Activated T-helper 1 cell treated with Interleukin-2 at 50 U/mL for 16 hours (primary cell): ENCODE data around the gene CALR3.
"Not testable (repeated sequence)": the region's sequence is repeated elsewhere in the genome, so short reads cannot be mapped to it uniquely, and the experiment has no call there.

Experiments used
- DNase-seq: peaks from one replicate; pipeline ENCODE4 v3.0.0-alpha.2; 2020; ENCODE audit warnings: low read depth

Gene CALR3

DNA sequence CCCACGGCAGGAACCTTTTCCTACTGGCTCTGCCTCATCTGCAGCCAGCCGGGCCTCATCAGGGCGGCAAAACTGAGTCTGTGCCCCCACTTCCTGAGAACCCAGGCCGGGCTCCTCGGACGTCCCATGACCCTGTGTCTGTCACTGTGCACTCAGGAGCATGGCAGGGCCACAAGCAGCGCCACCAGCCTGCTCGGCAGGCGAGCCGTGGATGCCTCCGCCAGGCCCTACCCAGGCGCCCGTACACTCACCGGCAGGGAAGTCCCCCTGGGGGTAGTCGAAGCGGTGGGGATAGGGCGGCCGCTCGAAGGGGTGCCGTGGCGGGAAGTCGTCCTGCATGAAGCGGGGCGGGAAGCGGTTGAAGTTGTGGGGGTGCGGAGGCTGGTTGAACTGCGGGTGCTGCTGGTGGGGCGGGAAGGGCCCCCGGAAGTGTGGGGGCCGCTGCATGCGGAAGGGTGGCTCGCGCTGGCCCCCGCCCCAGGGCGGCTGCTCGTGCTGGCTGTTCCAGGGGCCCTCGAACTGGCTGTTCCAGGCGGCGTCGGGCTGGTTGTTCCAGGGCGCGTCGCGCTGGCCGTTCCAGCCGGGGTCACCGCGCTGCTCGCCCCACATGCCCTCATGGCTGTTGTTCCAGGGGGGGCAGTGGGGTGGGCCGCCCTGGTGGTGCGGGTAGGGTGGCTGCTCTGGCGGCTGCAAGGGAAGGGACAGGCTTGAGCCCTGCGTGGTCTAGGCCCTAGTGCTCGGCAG is 29.2 kb upstream of the CALR3 start:
- no peak for DNase-seq

DNA sequence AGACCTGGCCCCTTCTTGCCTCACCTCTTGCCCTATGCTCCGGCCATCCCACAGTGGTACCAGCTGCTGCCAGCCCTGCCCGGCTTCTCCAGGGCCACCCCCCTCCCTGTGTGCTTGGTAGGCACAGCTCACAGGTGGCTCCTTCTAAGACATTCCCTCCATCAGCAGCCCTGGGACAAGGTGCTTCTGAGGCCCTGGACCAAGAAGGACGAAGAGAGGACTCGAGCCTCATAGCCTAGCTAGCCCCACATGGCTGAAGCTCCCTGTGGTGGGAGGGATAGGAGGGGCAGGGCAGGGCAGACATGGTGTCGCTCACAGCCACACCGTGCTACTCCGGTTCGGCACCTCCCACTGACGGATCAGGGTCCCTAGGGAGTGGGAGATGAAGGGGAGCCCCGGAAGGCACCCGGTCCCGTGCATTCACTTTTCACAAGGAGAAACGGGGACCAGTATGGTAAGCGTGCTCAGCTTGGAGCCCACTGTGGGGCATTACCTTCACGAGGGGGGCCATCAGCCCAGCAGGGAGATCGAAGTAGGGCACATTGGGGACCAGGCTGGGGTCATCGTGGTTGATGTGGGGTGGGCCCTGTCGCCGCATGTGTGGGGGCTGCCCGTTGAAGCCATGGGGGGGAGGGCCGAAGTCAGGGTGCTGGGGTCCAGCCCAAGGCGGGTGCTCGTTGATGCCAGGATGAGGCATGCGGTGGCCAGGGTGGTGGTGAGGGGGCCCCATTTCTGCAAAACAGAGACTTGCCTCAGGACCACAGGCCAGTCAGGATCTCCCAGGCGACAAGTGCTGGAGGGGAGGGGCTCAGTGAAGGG is 26.8 kb upstream of the CALR3 start:
- DNase-seq = no peak

DNA sequence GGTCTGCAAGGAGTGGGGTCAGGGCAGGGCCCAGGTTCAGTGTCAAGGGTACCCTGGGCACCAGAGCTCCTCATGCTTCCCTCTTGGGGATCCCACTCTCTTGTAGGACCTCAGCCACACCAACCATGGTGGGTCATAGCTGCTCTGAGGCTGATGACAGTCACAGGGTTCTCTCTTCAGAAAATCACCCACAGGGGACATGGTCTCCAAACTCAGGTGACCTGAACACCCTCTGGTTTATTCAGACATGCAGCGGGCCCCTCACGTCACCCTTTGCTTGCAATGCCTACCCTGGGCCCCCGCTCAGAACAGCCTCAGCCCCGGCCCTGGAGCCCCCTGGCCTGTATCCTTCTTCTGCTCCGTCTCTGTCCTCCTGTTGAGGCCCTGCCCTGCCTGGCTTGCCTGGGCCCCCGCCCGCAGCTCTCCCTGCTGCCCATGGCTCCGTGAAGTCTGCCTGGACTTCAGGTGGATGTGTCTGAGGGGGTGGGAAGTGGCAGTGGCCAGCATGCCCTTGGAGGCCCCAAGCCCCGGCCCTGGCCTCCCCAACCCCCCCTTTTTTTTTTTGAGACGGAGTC is 25.8 kb upstream of the CALR3 start:
- DNase-seq = no peak

DNA sequence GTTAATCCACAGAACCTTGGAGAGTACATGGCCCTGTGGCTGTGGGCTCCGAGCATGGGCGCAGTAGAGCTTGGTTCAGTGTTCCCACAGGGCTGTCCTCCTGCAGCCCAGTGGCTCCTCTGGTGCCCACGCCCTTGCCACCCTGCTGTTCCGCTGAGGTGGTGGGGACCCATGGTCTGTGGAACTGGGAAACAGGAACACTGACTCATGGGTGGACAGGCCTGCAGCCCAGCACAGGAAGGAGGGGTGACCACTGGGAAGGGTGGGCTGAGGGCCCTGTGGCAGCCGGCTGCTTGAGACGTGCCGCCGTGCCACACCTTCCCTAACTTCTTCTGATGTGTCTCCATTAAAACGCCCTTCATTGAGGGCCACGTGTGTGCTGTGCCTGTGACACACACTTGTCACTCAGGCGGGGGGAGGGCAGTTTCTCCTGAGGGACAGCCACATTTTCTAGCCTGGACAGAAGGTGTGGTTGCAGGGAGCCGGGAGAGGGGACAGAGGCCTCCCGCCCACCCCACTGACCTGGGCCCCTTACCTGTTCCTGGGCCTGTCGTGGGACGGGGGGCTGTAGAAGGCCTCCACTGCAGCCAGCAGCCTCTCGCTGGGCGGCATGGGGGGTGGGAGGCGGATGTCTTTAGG is 25.1 kb upstream of the CALR3 start:
- DNase-seq = no peak

DNA sequence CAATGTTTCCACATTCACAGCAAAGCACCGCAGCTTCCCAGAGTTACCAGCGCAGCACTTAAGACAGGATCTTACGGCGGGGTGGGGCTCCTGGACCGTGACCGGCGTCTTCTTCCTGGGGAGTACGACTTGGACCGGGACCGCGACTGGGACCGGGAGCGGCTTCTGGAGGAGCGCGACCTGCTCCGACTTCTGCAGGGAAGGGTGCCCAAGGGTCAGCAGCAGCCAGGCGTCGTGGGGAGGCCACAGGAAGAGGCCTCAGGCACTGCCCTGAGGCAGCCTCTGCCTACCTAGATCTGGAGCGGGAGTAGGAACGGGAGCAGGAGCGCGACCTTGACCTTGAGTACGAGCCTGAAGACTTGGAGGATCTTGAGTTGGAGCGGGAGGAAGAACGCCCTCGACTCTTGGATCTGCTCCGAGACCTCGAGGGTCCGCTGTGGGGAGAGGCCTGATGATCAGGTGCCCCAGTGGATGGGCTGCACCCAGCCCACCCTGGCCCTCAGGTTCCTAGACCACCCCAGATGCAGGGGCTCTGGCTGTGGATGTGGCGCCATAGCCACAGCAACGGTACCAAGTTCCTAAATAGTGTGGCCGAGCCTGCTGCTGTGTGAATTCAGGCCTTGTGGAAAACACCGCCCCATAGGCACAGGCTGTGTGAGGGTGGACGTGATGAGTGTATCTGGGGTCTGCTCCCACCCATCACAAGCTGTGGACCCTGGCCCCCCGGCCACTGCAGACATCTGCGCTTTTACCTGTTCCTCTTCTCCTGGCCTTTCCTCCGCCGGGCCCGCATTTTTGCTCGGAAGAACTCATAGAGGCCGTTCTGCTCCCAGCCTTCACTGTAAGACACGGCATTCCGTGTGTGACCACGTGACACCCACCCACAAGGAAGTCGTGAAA is 24.4 kb upstream of the CALR3 start:
- DNase-seq = no peak

DNA sequence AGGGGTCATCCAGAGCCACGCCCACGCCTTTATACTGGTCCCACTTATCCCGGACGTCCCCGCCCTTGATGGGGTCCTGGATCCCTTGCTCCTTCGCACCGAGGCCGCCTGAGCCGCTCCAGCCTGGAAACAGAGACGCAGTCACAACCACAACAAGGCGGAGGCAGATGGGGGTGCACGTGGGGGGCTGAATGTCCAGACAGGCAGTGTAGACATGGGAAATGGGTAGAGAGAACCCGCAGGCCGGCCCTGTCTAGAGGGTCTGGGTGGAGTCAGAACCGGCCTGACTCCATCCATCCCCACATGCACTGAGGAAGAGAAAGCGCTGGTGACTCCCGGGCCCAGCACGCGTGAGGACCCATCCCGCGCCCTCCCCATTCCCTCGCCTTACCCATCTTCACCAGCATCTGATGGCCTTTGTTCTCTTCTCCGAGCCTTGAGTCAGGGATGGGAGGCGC is 23.3 kb upstream of the CALR3 start:
- DNase-seq = no peak

DNA sequence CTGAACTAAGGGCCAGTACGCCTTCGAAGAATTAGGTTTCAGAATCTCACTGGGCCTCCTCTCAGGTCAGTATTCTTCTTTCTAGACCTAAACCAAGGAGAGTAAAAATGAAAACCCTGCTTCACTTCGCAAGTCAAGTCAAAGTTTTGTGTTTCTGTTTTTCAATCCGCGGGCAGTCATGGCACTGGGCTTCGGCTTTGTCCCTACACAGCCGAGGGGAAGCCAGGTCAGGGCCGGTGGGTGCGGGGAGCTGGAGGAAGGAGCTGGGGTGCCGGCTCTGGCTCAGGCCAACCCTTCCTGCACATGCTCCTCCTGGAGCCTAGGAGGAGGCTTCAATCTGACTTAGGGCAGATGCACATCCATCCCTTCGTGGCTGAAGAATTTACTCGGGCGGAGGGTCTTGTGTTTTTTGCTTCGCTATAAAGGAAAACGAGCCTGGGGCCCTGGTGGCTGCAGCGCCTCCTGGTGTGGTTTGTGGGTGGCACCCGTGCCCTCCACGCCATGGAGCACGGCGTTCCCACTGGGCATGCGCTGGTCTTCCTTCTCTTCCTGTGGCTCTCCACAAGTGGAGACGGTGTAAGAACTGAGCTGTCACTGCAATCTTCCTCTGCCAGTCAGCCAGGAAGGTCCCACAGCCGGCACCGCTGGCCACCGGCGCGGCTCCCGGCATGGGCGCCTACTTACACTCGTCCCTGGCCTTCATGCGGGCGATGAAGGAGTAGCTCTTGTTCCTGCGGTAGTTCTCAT is 22.7 kb upstream of the CALR3 start:
- DNase-seq = no peak

DNA sequence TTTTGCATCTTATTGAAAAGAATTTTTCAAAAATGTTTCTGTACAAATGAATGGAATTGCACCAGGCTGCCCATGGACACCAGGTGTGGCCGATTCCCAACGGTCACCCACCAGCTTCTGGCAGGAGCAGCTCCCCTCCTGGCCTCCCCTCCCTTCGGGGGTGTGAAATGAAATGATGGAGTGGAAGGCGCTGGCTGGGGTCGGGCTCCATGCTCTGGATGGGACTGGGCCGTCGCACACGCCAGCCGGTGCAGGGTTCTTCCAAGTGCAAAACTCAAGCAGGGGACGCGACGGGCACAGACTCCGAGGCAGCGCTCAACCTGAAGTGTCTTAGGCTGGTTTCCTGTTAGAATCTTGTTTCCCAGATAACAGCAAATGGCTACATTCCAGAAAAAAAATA is 22.1 kb upstream of the CALR3 start:
- DNase-seq = no peak

DNA sequence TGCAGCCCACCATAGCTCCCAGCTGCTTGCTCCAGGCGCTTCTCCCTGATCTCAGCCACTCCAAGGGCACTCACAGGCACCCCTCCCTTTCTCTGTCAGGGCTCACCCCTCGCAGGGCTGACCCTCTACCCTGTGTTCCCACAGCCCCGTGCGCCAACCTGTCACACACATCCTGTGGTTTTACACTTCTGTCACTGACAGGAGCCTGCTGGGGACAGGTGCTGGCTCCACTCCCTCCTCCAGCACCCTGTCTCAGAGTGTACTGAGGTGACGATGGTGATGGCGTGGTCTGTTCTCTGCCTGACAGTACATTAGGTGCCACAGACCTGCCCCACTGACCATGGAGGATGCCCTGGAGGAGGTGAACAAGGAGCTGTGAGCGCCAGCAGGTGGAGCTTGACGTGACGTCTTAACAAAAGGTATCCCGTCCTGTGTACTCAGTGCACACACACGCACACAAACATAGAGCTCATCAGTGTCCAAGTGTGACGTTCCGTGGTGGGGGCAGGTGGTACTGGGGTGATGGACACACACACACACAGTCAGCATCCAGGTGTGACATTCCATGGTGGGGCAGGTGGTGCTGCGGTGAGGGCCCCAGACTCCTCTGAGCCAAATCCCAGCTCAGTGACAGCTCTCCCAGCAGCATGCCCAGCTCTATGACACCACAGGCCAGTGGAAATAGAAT is 21.1 kb upstream of the CALR3 start:
- no peak for DNase-seq

DNA sequence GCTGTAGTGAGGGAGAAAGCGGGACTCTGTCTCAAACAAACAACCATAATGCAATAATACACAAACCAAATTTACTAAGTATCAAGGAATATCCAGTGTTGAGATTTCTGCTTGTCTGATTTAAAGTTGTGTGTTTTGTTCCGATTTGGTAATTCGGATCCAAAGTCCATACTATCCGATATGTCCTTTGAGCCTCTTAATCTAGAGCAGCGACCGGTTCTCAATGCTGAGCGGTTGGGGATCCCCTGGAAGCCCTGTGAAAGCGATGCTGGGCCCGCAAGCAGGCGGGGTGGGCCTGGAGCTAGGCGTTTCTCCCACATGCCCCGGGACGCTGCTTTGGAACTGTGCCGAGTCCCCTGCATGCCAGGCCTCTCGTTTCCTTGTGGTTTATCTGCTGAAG is 20.4 kb upstream of the CALR3 start:
- DNase-seq = no peak

DNA sequence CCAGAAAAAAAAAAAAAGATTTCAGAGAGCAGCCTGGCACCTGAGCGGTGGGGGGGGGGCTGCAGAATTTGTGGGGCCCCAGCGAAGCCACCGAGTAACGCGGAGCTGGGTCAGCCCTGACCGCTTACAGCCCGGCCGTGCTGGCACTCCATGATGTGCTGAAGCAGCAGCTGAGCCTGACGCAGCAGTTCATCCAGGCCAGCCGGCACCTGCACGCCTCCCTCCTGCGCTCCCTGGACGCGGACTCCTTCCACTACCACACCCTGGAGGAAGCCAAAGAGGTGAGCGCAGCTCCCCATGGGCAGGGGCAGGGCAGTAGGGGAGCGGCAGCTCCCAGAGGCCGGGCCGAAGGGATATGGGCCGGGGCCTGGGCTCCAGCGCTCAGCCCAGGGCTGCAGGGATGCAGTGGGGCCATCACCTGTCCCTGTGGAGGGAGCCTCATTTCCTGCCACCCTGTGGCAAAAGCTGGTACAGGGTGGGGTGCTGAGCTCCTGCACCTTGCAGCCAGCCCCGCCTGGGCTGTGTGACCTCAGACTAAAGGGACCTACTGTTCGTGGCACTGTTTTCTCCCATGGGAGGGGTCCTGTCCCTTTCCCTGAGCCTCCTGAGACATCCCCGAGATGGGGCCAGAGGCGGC is 18.5 kb upstream of the CALR3 start:
- DNase-seq = no peak

DNA sequence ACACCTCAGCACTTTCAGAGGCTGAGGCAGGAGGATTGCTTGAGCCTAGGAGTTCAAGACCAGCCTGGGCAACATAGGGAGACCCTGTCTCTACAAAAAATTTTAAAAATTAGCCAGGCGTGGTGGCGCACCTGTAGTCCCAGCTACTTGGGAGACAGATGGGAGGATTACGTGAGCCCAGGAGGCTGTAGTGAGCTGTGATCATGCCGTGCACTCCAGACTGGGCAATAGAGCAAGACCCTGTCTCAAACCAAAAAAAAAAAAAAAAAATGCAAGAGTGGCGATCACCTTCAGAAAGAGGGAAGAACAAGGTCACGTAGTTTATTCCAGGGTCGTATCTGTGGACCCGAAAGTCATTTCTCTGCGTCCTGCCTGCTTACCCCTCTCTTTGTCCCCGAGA is 16.6 kb upstream of the CALR3 start:
- not testable (repeated sequence) for DNase-seq

DNA sequence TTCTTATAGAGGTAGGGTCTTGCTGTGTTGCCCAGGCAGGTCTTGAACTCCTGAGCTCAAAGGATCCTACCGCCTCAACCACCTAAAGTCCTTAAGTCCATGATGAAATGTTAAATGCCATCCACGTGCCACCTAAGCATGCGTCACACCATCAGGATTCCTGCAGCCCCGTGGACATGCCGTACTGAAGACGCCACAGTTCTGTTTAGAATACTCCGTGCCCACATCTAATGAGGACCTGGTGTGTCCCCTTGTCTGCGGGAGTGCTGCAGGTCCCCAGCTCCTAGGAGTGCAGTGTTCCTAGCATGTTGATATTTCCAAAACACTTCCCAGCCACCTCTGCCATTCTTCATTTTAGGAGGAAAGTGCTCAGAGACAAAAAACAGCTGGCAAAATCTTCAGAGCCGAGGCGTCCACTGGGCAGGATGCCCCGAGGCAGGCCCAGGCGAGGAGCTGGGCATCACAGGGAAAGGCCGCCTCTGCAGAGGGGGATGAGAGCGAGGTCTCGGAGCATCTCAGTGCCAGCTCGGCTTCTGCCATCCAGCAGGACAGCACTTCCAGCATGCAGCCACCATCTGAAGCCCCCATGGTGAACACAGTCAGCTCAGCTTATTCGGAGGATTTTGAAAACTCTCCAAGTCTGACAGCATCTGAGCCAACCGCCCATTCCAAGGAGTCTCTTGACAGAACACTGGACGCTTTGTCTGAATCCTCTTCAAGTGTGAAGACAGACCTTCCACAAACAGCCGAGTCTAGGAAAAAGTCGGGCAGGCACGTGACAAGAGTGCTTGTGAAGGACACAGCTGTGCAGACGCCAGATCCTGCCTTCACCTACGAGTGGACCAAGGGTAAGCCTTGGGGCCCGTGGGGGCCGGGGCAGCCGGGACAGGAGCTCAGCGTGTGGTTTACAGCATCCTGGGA is 13.4 kb upstream of the CALR3 start:
- DNase-seq = no peak

DNA sequence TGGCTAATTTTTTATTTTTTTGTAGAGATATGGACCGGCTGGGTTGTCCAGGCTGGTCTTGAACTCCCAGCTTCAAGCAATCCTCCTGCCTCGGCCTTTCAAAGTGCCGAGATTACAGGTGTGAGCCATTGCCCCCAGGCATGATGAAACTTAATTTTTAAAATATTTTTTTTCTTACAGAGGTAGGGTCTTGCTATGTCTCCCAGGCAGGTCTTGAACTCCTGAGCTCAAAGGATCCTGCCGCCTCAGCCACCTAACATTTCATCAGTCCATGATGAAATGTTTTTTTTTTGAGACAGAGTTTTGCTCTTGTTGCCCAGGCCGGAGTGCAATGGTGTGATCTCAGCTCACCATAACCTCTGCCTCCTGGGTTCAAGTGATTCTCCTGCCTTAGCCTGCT is 12.6 kb upstream of the CALR3 start:
- DNase-seq = no peak

DNA sequence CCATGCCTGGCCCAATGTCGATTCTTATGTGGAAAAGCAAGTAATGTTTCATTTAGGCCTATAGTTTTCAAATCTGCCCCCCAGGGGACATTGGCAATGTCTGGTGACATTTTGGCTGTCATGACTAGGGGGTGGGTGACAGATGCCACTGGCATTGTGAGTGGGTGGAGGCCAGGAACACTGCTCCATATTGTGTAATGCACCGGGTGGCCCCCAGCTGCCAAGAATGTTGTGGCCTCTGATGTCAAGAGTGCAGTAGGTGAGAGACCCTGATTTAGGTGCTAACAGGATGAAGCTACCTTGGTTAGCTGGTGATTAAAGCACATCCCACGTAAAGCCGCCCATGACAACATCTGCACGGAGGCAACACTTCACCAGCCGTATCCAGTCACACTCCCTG is 11.0 kb upstream of the CALR3 start:
- no peak for DNase-seq

DNA sequence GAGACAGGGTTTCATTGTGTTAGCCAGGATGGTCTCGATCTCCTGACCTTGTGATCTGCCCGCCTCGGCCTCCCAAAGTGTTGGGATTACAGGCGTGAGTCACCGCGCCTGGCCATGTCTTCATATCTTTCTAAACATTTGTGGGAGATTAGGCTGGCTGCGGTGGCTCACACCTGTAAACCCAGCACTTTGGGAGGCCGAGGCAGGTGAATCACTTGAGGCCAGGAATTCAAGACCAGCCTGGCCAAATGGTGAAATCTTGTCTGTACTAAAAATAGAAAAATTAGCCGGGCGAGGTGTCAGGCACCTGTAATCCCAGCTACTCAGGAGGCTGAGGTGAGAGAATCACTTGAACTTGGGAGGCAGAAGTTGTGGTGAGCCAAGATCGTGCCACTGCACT is 10.2 kb upstream of the CALR3 start:
- DNase-seq = not testable (repeated sequence)

DNA sequence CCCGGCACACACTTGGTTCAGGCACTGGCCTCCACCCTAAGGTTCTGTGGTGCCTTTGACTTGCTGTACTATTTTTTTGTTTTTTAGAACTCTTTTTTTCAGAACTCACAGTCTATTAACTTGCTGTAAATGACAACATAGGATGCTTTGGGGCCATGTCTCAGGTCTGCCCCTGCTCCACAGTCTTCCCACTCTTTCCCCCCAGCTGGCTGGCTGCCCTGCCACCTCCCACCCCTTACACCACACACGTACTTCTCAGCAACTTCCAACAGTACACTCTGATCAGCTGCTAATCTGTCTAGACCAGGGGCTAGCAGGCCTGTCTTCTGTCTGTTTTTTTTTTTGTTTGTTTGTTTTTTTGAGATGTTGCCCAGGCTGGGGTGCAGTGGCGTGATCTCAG is 8.3 kb upstream of the CALR3 start:
- DNase-seq = no peak

DNA sequence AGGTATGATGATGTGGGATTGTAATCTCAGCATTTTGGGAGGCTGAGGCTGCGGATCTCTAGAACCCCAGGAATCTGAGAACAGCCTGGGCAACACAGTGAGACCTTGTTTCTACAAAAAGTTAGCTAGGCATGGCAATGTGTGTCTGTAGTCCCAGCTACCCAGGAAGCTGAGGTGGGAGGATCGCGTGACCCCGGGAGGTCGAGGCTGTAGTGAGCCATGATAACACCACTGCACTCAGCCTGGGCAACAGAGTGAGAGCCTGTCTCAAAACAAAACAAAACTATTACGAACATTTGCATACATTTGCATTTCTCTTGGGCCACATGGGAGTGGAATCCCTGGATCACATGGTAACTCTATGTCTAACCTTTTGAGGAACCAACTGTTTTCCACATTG is 1.9 kb upstream of the CALR3 start:
- DNase-seq = no peak

DNA sequence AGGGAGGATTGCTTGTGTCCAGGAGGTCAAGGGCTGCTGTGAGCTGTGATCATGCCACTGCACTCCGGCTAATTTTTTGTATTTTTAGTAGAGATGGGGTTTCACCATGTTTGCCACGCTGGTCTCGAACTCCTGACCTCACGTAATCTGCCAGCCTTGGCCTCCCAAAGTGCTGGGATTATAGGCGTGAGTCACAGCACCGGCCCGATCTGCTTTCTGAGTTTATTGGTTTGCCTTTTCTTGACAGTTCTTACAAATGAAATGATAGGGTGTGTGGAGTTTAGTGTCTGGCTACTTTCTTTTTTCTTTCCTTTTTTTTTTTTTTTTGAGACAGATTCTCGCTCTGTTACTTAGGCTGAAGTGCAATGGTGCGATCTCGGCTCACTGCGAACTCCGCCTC is 1.1 kb upstream of the CALR3 start:
- no peak for DNase-seq
